MCF 10A (cell line): ENCODE results near the gene ORC4. TPM values are rescaled to one million over a fixed set of nuclear protein-coding genes. Genes with fewer than 3 reads are reported as not detected.

ENCODE experiments used
- BruUV-seq: library from RNA; stranded (reverse); fragments of 400-500 nt; replicated peaks from 2 replicates; lab custom pipeline; 2021; lab: Mats Ljungman, UMichigan
- CTCF ChIA-PET: fragments of 300-600 bp; sonication (Branson Sonifier 250); formaldehyde crosslinking; extraction: SDS; loops from one replicate; lab custom pipeline; 2021; ENCODE audit warnings: antibody characterized with exemption, inconsistent platforms; lab: Yijun Ruan, JAX
- POLR2A ChIA-PET: fragments of 300-600, 350-650 bp; sonication (Branson Sonifier 250); formaldehyde crosslinking; extraction: SDS; loops from one replicate; lab custom pipeline; 2020; ENCODE audit warnings: antibody characterized with exemption, inconsistent platforms; lab: Yijun Ruan, JAX
- DNase-seq: peaks from one replicate; pipeline ENCODE4 v3.0.0-alpha.2; 2018; ENCODE audit not compliant: unreplicated experiment
- H3K27ac Mint-ChIP-seq: one replicate; pipeline ENCODE4 v1.8.0; 2022; ENCODE audit warnings: mild to moderate bottlenecking, low read depth, mixed read lengths; ENCODE audit not compliant: unreplicated experiment
- H3K27me3 Mint-ChIP-seq: one replicate; pipeline ENCODE4 v1.8.0; 2022; ENCODE audit warnings: mixed read lengths; ENCODE audit not compliant: insufficient read depth, unreplicated experiment
- H3K36me3 Mint-ChIP-seq: one replicate; pipeline ENCODE4 v1.8.0; 2022; ENCODE audit warnings: mild to moderate bottlenecking, moderate library complexity, mixed read lengths; ENCODE audit not compliant: insufficient read depth, unreplicated experiment
- H3K4me1 Mint-ChIP-seq: one replicate; pipeline ENCODE4 v1.8.0; 2022; ENCODE audit warnings: mixed read lengths; ENCODE audit not compliant: insufficient read depth, unreplicated experiment
- H3K4me3 Mint-ChIP-seq: one replicate; pipeline ENCODE4 v1.8.0; 2022; ENCODE audit warnings: mild to moderate bottlenecking, moderate library complexity, mixed read lengths; ENCODE audit not compliant: unreplicated experiment
- H3K9me3 Mint-ChIP-seq: one replicate; pipeline ENCODE4 v1.8.0; 2022; ENCODE audit warnings: mixed read lengths; ENCODE audit not compliant: unreplicated experiment
- intact Hi-C: fragments of 100-400 bp; cut with micrococcal nuclease; formaldehyde crosslinking; loops from 2 replicates; pipeline ENCODE4 v1.14.1; 2022
- total RNA-seq: library from RNA; stranded (reverse); gene quantifications from 2 replicates; pipeline ENCODE4 v1.2.3, GENCODE V29; 2022
- TF ChIP-seq, protein P1 (sequence below): fragments of 200-600 bp; IDR thresholded peaks from one replicate; pipeline ENCODE4 v1.8.0; 2022; ENCODE audit warnings: antibody characterized with exemption, mild to moderate bottlenecking; ENCODE audit not compliant: unreplicated experiment

ORC4 gene
- total RNA-seq, 1 experiment from 2014 or later = 53.3 TPM

DNA sequence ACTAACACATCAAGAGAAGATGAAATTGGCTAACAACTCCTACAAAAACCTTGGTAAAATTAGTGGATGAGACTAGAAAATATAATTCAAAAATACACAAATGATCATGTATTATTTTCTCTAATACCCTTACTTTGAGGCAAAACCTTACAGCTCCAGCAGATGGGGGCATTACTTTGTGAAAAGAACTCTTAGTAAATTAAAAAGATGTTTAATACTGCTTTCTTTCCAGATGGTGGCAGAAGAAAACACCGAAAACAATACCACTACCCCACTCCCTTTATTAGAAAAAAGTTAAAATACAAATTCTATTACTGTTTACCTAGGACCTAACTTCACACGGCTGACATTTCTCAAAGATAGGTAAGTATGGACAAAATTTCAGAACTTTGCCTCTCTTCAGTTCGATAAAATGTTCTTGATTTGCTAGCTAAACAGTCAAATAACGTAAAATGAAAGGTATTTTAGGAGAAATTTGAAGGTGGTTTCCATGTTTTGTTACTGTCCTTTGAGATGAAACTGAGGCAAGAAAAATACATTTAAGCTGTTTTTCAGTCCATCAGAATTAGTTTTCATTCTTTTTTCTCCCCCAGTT is 30.6 kb downstream of the ORC4 start:
- Mint-ChIP-seq H3K4me1 (no peaks in the 10 kb centered on the region), H3K27ac (no peak overlapping the region), H3K4me3 (no peak overlapping the region), H3K27me3 (no peaks in the 10 kb centered on the region), H3K9me3 (no peaks in the 10 kb centered on the region), H3K36me3 (no peaks in the 10 kb centered on the region)
- peak; percentile 50 for DNase-seq
- no TSS peak for BruUV-seq
- TF ChIP-seq, protein P1, sequence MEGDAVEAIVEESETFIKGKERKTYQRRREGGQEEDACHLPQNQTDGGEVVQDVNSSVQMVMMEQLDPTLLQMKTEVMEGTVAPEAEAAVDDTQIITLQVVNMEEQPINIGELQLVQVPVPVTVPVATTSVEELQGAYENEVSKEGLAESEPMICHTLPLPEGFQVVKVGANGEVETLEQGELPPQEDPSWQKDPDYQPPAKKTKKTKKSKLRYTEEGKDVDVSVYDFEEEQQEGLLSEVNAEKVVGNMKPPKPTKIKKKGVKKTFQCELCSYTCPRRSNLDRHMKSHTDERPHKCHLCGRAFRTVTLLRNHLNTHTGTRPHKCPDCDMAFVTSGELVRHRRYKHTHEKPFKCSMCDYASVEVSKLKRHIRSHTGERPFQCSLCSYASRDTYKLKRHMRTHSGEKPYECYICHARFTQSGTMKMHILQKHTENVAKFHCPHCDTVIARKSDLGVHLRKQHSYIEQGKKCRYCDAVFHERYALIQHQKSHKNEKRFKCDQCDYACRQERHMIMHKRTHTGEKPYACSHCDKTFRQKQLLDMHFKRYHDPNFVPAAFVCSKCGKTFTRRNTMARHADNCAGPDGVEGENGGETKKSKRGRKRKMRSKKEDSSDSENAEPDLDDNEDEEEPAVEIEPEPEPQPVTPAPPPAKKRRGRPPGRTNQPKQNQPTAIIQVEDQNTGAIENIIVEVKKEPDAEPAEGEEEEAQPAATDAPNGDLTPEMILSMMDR = peak; percentile 72
- intact Hi-C loops = loop anchor here (1.0 kb wide), 3 partner anchors 211 to 1000 kb away; no protein-coding TSS in a partner anchor
- POLR2A ChIA-PET = interaction anchor here (0.9 to 1.7 kb wide), 5 partner anchors 9 to 212 kb away, joined by 3 to 7 read pairs (median 3); partner anchors contain the start of genes MBD5 and ORC4
- CTCF ChIA-PET = interaction anchor here (0.6 to 2.2 kb wide), 15 partner anchors 8 to 1001 kb away, joined by 3 to 19 read pairs (median 4); partner anchors contain the start of genes MBD5 and ORC4

DNA sequence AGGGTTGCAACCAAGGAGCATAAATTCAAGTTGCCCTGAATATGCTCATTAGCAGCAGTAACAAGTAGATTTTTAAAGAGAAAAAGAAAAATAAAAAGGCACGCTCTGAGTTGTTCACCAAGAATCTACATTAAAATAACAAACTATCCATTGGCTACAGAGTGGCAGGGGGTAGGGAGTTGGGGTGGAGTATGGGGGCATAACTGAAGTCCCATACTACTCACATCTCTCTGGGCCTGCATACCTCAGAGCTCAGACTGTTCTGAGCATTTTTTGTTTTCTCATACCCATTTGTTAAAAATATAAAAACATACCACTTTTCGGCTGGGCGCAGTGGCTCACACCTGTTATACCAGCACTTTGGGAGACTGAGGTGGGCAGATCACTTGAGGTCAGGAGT is 31.4 kb downstream of the ORC4 start:
- H3K4me3 Mint-ChIP-seq = no peak overlapping the region
- TF ChIP-seq, protein P1 = no peak
- H3K4me1 Mint-ChIP-seq = no peaks in the 10 kb centered on the region
- no peak overlapping the region for H3K27ac Mint-ChIP-seq
- H3K27me3 Mint-ChIP-seq = no peaks in the 10 kb centered on the region
- CTCF ChIA-PET = interaction anchor here (0.7 to 2.2 kb wide), 12 partner anchors 14 to 999 kb away, joined by 3 to 19 read pairs (median 4); partner anchors contain the start of genes MBD5 and ORC4
- DNase-seq = no peak
- POLR2A ChIA-PET = interaction anchor here (1.3 to 1.7 kb wide), 2 partner anchors 10 to 32 kb away, joined by 3 to 6 read pairs; partner anchors contain the start of genes MBD5 and ORC4
- H3K9me3 Mint-ChIP-seq = no peaks in the 10 kb centered on the region
- H3K36me3 Mint-ChIP-seq = no peaks in the 10 kb centered on the region
- intact Hi-C loops = loop anchor here (1.0 kb wide), 1 partner anchor 520 kb away; no protein-coding TSS in a partner anchor
- no TSS peak for BruUV-seq

DNA sequence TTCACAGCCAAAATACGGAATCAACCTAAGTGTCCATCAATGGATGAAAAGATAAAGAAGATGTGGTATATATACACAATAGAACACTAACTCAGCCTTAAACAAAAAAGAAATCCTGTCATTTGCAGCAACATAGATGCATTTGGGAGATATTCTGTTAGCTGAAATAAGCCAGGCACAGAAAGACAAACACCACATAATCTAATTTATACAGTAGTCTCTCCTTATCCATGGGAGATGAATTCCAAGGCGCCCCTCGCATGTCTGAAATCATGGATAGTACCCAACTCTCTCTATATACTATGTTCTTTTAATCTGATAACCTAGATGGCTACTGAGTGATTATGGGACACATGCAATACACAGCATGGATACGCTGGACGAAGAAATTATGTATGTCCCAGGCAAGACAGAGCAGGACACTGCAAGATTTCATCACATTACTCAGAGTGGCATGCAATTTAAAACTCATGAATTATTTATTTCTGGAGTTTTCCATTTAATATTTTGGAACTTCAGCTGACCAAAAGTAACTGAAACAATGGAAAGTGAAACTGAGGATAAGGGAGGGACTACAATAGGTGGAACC is 39.5 kb downstream of the ORC4 start:
- intact Hi-C loops = no loop called here
- Mint-ChIP-seq H3K27ac (no peak overlapping the region), H3K36me3 (no peaks in the 10 kb centered on the region), H3K27me3 (no peaks in the 10 kb centered on the region), H3K4me3 (no peak overlapping the region), H3K4me1 (peaks cover 6% of the 10 kb centered on the region), H3K9me3 (no peaks in the 10 kb centered on the region)
- no peak for DNase-seq
- ChIA-PET POLR2A (interaction anchor here (0.7 to 1.1 kb wide), 2 partner anchors 40 to 816 kb away, joined by 3 to 4 read pairs; partner anchors contain the start of genes MBD5 and ORC4), CTCF (interaction anchor here (0.6 to 1.3 kb wide), 2 partner anchors 10 to 25 kb away, joined by 3 to 5 read pairs; no protein-coding TSS in a partner anchor)
- TF ChIP-seq, protein P1 = no peak
- BruUV-seq = no TSS peak

DNA sequence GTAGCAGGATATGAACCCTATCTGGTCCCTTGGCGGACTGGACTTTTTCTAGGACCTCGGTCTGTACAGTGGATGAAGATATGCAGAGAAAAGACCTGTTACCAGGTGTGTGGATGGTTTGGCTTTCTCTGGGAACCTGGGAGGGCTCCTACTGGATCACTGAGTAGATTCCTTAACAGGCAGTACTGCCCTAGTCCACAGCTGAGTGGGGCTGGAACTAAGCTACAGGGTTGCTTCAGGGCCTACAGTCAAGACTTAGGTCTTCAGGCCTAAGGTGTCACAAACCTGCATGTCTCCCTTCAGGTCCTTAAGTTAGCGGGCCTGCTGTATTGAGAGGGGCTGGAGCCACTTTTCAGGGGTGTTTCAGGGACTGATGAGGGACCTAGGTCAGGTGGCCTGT is 42.9 kb downstream of the ORC4 start:
- no peaks in the 10 kb centered on the region for H3K9me3 Mint-ChIP-seq
- ChIA-PET POLR2A (no interaction called here), CTCF (interaction anchor here (0.5 to 1.4 kb wide), 5 partner anchors 10 to 543 kb away, joined by 3 to 5 read pairs (median 3); no protein-coding TSS in a partner anchor)
- H3K4me3 Mint-ChIP-seq = no peak overlapping the region
- no TSS peak for BruUV-seq
- DNase-seq = no peak
- TF ChIP-seq, protein P1 = no peak
- H3K4me1 Mint-ChIP-seq = peaks cover 6% of the 10 kb centered on the region
- H3K27me3 Mint-ChIP-seq = no peaks in the 10 kb centered on the region
- intact Hi-C loops = no loop called here
- peaks cover 5% of the 10 kb centered on the region for H3K36me3 Mint-ChIP-seq
- H3K27ac Mint-ChIP-seq = no peak overlapping the region
